A673 (cell line): ENCODE measurements around the gene HEATR1.

Source experiments
- CTCF ChIP-seq: fragments of 300-800, 200-600 bp; sonication (generic); conservative IDR thresholded peaks from 2 replicates; pipeline ENCODE4 v1.5.1; 2017; ENCODE audit warnings: low read depth, mild to moderate bottlenecking, antibody characterized with exemption, low read length, moderate library complexity, mixed read lengths
- EZH2 ChIP-seq: fragments of 200-600 bp; sonication (generic); IDR thresholded peaks from 2 replicates; pipeline ENCODE4 v1.6.1; 2017; ENCODE audit warnings: borderline replicate concordance, low read depth, mild to moderate bottlenecking, mixed read lengths, antibody characterized with exemption, low read length; ENCODE audit not compliant: poor library complexity, severe bottlenecking

DNA sequence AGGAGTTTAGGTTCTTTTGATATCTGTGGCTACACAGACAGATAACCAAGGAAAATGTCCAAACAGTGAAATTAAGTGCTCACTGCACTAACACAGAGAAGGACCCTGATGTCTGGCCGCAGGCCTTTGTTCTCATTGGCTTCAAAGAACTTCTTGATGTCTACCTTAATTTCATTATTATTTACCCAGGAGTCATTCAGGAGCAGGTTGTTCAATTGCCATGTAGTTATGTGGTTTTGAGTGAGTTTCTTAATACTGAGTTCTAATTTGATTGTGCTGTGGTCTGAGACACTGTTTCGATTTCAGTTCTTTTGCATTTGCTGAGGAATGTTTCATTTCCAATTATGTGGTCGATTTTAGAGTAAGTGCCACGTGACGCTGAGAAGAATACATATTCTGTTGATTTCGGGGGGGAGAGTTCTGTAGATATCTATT is 95.7 kb downstream of the HEATR1 start:
- TF ChIP-seq CTCF (no peak), EZH2 (no peak)
